ENCODE data around the gene TEAD1.

The TEAD1 gene

DNA sequence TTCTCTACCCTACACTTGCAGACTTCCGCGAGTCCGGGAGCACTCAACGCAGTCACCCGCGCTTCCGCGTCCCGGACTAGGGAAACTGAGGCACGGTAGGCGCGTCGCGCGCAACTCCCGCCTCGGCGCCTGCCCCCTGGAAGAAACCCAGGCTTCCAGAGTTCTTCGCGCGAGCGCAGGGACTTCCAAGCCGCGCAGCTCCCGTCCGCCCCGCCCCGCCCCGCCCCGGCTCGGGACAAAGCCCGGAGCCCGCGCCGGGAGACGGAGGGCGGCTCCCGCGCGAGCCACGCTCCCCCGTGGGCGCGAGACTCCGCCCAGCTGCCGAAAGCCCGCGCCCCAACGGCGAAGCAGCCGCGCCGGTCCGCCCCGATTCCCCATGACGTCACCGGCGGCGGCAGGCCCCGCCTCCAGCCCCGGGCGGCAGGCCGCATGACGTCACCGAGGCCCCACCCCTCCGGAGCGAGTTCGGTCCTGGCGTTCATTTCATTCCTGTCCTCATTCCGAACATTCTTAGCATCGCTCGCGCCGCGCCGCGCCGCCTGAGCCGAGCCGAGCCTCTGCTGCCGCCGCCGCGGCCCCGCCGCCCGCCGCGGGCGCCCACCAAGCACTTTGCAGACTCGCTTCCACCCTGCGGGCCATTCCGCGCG is at the start of gene TEAD1:
TSS of gene TEAD1 (plus strand) at position 498 of the 647 bp plus-strand sequence.
- DNase-seq = peak; percentile 83

DNA sequence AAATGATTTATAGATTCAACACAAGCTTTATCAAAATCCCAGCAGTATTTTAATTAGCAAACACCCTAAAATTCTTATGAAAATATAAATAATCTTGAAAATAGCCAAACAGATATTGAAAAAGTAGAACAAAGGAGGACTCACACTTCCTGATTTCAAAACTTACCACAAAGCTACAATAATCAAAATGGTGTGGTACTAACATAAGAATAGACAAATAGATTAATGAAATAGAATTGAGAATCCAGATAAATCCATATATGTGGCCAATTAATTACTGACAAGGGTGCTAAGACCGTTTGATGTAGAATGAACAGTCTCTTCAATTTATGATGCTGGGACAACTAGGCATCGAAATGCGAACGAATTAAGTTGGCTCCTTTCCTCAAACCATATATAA is 49.6 kb upstream of the TEAD1 start:
- no peak for DNase-seq

DNA sequence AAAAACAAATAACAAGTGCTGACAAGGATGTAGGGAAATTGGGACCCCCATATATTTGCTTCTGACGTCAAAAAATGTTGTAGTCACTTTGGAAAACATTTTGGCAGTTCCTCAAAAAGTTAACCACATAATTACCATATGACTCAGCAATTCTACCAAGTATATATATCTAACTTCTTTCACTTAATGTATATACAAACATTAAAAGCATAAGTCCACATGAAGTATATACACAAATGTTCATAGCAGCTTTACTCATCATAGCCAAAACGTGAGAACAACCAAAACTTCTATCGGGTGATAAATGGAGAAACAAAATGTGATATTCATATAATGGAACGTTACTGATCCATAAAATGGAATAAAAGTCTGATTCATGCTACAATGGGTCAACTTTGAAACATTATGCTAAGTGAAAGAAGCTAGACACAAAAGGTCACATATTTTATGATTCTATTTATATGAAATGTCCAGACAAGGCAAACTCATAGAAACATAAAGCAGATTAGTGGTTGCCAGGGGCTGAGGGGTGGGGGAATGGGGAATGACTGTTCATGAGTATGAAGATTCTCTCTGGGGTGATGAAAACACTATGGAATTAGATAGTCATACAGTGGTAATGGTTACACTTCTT is 48.7 kb upstream of the TEAD1 start:
- DNase-seq = no peak

DNA sequence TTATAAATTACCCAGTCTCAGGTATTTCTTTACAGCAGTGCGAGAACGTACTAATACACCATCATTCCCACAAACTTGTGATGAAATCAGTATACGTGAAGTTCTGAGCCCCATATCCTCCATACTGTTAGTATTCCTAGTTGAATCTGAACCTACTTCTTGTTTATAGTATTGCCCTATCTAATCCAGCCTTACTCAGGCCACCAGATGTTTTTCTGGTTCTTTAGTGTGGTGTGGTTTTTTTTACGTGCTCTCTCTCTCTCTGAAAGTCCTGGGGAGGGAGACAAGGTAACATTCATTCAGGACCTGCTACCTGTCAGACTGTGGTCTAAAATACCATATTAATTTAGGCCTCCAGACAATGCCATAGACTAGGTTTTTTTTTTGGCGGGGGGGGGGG is 47.6 kb upstream of the TEAD1 start:
- DNase-seq = no peak

DNA sequence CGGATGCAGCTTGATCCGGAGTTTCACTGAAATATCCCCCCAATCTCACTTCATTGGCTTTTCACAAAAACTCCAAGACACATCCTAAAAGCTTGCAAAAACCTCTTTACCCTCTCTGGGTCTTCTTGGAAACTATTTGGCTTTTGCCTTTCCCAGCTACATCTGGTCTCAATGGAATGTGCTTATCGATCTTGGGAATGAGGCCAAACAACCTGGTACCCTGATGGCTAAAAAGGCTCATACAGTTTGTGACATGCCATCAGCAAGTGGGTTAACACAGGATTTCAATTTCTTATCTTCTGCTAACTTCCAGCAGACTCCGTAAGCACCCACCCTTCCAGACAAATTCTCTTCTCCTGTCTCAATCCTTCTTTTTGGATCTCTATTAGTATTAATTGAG is 45.9 kb upstream of the TEAD1 start:
- DNase-seq = no peak

DNA sequence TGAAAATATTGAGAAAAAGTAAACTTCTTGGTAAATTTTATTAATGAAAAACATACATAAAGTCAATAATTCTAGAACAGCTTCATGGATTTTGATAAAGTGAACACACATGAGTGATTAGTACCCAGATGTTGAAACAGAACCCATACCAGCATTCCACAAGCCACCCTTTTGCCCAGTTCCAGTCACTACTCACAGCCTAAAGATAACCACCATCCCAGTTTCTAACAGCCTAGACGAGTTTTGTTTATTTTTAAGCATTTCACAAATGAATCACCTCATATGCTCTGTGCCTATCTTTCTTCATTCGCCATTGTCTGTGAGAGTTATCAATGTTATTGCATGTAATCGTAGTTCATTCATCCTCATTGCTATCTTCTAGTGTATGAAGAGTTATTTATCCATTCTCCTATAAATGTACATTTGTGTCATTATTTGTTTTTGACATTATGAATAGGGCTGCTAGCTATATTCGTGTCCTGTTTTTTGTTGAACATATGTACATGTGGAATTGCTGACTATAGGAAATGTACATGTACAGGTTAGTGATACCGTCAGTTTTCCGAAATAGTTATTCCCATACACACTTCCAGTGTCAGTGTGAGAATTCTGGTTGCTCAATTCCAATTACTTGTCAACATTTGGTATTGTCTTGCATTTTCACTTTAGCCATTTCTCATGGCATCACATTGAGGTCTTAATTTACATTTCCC is 44.5 kb upstream of the TEAD1 start:
- DNase-seq = no peak

DNA sequence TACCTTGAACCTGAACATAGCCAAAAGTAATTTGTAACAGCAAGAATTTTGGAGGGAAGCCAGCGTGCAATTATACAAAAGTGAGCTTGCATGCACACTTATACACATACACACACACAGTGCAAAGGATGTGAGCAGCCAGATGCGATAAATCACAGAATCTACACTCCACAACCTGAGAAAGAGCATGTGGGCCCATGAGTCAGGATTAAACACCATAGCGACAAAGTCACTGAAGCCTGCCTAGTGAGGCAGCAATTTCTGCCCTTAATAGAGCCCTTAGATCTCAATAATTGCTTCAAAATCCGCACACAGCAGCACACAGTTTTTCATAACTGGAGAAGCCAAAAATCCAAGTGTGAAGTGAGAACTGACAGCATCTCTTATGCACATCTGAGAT is 42.6 kb upstream of the TEAD1 start:
- DNase-seq = no peak

DNA sequence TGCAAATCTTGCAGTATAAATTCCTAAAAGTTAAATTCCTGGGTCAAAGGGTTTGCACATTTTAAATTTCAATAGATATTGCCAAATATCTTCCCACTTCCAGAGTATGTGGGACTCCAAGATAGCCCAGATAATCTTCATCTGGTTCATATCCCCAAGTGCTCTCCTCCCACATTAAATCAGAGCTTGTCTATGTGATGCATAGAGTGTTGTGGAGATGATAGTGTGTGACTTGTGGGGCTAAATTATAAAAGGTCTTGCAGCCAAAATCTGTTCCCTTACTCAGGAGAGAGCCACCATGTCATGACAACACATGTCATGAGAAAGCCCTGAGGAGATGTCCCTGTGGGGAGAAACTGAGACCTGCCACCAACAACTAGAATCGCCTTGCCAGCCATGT is 39.9 kb upstream of the TEAD1 start:
- no peak for DNase-seq

DNA sequence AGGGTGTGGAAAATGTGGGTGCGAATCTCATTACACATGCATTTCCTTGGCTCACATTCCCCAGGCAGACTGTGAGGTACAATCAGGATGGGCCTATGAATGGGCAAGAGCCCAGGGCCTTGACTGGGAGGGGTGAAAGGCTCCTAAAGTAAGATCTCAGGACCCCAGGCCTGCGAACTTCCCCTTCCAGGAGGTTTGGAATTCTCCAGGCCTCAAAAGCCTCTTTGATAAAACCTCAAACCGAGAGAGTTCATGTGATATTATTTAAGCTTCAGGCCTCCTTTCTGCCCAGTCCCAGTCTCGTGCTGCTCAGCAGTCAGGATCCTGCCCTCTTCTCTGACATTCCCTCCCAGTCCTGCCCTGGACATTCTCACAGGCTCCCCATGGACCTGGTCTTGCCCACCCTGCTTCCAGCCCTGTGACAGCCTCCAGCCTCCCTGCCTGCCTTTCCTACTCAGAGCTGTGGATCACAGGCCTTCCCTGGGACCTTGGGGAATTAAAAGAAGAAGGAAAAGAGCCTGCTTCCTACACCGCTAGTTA is 37.3 kb upstream of the TEAD1 start:
- DNase-seq = no peak

DNA sequence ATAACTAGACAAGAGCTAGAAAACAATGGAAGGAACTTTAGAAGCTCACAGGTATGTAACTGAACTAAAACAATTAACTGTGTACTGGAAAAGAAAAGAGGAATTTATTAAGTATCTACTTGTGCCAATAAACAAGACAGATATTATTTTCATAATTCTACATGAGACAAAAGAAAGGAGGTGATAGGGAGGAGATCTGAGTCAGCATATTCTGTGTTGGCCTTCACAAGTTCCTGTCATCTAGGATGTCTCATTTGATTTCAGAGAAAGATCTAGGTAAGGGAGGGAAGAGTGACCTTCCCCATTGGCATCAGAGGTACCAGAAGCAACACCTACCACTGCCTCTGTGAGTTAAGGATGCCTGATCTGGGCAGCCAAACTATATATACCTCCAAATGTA is 34.8 kb upstream of the TEAD1 start:
- DNase-seq = no peak

DNA sequence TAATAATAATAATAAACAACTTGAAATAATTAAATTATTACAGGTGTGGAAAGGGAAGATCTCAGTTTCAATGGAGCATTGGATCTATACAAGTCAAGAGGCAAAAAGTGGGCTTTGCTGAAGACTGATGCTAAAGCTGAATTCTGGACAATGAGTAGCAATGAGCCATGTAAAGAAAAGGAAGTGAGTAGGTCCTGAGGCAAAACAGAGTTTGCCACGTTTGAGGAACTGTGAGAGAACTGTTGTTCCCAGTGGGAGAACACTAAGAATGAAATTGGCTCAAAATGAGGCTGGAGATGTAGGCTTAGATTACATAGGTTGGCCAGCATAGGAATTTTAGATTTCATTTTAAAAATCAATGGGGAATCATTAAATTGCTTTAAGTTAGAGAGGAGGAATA is 33.9 kb upstream of the TEAD1 start:
- no peak for DNase-seq

DNA sequence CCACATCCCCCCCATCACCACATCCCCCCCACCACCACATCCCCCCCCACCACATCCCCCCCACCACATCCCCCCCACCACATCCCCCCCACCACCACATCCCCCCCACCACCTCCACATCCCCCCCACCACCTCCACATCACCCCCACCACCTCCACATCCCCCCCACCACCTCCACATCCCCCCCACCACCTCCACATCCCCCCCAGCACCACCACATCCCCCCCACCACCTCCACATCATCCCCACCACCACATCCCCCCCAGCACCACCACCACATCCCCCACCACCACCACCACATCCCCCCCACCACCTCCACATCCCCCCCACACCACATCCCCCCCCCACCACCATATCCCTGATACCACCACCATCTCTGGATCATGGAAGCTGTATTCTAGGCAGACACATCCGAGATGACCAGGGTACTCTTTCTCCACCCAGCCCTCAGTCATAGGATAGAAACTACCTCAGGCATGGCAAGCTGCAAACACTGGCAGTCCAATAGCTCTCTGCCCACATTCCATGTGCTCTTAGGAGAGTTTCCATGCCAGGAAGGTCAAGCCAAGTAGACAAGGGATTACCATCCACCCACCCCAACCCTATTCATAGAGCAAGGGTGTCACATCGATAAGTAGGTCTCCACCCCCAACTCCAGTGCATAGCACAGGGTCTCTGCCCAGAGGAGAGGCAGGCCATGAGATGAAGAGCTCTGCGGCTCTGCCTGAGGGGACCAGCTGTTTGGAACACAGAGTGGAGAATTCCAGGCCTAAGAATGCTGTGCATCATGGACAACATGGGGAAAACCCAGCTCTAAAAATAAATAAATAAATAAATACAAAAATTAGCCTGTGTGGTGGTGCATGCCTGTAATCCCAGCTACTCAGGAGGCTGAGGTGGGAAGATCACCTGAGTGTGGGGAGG is 33.0 kb upstream of the TEAD1 start:
- DNase-seq = no peak

DNA sequence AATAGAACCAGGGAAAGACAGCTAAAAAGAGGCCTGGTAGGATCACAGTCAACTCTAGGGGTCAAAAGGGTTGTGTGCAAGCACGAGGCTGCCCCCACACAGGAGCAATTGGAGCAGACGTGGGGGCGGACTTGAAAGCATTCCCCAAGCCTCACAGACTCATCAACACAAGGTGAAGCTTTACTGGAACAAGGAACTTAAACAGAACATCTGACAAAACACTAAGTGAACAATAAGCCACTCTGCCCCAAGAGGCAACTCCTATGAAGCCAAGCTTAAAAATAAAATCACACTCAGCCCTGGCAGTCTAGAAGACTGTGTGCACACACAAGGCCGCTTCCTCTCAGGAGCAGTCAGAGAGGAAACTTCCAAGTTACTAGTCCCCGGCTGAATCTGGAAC is 32.2 kb upstream of the TEAD1 start:
- no peak for DNase-seq

DNA sequence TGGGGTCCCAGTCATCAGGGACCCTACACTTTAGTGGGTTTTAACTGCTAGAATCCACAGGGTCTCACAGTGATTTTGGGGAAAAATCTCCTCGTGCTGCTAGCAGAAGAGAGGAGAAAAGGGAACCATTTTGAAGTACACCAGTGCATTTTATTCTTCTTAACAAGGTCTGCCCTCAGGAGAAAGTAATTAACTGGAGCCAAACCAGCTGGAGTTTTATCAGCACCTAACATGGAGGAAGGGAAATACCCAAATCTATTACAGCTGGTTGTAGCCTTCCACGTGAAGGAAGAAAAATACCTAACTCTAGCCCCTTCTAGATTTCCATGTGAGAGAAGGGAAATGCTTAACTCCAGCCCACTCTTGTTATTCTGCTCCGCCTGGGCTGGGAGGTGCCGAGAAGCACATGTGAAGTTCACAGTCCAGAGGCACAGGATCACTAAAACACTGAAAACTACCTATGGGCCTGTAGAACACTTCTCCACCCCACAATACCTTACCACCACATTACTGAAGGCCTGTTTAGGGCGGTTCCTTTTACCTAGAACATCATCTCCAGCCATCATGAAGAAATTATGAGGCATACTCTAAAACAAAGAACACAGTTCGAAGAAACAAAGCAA is 31.3 kb upstream of the TEAD1 start:
- no peak for DNase-seq

DNA sequence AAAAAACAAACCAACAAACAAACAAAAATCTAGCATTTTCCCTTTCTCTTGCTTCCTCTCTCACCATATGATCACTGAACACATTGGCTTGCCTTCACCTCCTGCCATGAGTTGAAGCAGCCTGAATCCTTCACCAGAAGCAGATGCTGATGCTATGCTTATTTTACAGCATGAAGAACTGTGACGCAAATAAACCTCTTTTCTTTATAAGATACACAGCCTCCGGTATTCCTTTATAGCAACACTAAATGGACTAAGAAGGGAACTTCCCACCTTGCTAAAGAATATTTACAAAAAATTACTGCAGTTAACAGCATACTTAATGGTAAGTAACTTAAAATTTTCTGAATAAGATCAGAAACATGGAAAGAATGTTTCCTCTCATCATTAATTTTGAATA is 27.7 kb upstream of the TEAD1 start:
- no peak for DNase-seq

DNA sequence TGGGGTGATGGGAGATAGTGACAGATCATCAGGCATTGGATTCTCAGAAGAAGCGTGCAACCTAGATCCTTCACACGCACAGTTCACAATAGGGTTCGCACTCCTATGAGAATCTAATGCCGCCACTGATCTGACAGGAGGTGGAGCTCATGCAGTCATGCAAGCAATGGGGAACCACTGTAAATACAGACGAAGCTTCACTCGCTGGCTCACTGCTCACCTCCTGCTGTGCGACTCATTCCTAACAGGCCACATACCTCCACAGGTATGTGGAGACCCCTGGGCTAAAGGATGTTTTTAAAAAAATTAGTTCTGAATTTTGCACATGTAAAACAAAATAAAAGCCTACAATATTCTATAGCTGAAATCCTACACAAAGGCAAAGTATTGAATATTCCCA is 20.5 kb upstream of the TEAD1 start:
- no peak for DNase-seq

DNA sequence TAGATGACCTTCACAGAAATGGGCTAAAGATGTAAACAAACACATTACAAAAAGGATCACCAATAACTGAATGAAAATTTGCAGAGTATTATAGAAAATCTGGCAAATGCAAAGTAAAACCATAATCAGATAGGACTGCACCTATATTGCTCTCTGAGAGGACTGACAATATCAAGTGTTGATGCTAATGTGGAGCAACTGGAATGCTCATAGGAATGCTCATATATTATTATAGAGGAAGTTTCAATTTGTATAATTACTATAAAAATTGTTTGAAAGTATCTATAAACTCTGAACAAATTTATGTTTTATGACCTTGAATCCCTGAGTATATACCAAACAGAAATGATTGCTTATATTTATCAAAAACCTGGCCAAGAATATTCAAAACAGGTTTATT is 18.4 kb upstream of the TEAD1 start:
- DNase-seq = no peak

DNA sequence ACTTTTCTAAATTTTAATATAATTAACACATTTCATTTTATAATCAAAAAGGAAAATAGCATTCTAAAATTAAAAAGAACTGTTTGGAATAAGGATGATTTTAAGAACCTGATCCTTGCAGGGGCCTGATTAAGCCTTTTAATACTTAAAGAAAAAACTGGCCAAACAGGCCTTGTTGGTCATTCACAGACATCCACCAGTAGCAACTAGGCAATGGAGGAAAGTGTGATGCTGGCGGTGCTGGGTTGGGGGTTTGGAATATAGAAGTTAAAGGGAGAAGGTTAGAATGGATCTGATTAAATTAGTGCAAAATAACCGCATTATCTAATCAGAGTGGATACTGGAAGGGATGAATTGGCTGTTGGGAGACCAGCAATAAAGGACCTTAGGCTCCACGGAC is 16.9 kb upstream of the TEAD1 start:
- DNase-seq = no peak

DNA sequence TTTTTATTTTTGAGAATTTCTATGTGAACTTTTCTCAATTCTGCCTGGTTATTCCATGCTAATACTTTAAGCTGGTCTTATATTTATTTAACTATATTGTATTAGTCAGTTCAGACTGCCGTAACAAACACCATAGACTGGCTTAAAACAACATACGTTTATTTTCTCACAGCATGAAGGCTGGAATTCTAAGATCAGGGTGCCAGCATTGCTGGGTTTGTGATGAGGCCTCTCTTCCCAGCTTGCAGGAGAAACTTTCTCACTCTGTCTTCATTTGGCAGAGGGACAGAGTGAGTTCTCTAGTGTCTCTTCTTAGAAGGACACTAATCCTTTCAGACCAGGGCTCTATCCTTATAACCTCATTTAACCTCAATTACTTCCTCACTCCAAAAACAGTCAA is 16.2 kb upstream of the TEAD1 start:
- no peak for DNase-seq

DNA sequence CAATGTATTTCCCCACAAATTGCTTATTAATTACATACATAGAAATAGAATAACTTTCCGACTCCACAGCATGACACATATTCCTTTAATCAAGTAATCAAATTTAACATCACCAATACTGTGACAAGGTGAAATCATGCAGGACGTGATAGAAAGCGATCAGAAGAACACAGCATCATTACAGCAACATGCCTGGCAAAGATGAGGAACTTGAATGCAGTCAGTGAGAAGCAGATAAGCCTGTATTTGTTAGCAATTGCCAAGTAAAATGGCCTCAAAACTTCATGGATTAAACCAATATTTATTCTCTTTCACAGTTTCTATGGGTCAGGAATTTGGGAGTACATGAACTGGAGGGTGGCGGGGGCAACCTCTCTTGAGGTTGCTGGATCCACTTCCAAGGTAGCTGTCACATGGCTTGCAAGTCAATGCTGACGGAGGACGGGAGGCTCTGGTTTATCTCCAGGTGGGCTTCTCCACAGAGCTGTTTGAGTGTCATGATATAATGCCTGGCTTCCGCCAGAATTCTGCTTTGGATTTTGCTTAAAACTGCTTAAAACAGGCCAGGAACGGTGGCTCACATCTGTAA is 12.0 kb upstream of the TEAD1 start:
- no peak for DNase-seq

DNA sequence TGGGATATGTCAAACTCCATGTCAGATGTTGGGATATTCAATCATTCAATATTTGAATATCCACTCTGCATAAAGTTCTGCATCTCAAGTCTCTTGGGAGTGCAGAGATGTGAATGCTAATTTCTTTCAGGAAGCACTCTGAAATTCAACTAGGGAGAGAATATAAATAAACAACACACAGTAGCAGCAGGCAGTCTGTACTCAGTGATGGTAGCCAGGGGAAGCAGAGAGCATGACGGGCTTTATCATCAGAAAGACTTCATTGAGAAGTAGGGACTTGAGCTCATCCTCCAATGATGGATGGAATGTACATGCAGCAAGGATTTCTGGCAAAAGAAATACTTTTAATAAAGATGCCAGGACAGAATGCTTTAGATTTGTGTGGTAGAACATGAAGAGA is 9.8 kb upstream of the TEAD1 start:
- peak; percentile 46 for DNase-seq

DNA sequence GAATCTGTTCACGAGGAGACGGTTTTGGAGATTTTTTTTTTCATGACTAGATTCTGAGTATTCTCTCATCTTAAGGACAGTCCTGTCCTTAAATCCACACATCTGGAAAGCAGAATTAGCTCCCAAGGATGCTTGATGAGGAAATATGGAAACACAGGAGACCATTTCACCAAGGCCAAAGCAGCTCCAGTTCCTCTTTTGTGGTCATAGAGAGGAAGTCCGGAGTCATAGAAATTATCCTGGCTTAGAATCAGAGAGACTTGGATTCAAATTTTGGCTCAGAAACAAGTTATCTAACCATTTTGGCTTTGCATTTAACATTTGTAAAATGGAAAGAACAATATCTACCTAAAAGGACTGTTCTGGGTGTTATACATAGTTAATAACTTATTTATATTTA is 7.3 kb upstream of the TEAD1 start:
- DNase-seq = no peak
